Stimulated activated CD8-positive, alpha-beta memory T cell treated with anti-CD3 and anti-CD28 coated beads, Interleukin-4, amount 100 ng/mL, for 24 hours (primary cell): ENCODE results near the gene ZNF385C.
"Not testable (repeated sequence)": the region's sequence is repeated elsewhere in the genome, so short reads cannot be mapped to it uniquely, and the experiment has no call there.

Source experiments
- DNase-seq: peaks from one replicate; pipeline ENCODE4 v3.0.0-alpha.2; 2020; ENCODE audit warnings: low read depth

Gene ZNF385C

DNA sequence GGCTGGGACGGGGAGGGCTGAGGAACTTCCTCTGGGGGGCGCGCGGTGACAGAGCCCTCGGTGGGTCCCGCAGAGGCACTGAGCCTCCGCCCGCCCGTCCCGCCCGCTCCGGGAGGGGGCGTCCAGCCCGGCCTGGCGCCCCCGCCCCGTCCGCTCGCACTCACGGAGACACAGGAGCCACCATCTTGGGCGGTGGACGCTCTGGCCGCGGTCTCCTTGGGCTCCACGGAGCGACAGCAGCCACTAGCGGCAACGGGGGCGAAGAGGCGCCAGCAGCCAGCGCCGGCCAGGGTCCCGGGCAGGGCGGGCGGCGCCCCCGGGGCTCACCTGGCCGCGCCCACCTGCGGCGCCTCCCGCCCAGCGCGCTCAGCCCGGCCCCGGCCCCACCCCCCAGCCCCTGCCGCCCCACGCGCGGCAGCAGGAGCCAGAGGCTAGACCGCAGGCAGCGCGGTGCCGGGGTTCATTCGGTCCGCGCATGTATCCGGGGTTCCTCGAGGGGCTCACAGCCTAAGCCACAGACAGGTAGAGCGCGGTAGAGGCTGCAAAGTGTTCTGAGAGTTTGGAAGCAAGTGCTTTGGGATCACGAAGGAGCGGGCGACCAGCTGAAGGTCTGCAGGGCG lies 47.8 kb downstream of the ZNF385C start, which contains the start of gene C17orf113:
TSS of gene C17orf113 (minus strand) at position 209 of the 620 bp plus-strand sequence. CDS start 7,225 bp downstream, outside the sequence.
- DNase-seq: peak; percentile 22

DNA sequence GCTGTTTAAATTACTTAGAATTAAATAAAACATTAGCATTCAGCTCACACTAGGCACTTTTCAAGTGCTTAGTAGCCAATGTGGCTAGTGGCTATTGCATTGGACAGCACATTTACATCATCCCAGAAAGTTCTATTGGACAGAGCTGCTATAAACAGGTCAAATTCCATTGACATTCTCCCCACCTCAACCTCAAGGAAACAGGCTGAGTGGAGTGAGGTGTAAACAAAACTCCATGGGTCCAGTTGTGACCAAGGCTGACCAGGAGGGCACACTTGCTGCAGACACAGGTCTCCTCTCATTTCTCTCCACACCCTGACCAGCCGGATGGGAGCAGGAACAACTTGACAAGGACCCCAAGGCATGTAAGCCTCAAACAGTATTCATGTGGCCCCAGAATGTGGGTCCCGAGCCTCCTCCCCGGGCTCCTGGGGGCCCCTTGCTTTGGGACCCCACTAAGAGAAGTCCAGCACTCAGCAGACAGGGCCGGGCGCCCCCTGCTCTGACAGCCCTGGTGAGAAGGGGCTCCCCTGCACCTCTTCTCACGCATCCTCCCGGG lies 48.4 kb downstream of the ZNF385C start:
- no peak for DNase-seq

GRCh38 chr17:42047343-42047742 lies 50.9 kb downstream of the ZNF385C start:
- DNase-seq: no peak

GRCh38 chr17:42045719-42046118 lies 52.6 kb downstream of the ZNF385C start:
- DNase-seq: no peak

GRCh38 chr17:42042598-42043319 lies 55.5 kb downstream of the ZNF385C start:
- no peak for DNase-seq

- no peak for DNase-seq
These were observed 56.7 kb downstream of the ZNF385C start for GRCh38 chr17:42041619-42042018.

- no peak for DNase-seq
These were observed 57.5 kb downstream of the ZNF385C start for GRCh38 chr17:42040818-42041217.

GRCh38 chr17:42039794-42040763 lies 58.2 kb downstream of the ZNF385C start:
- DNase-seq: no peak

- DNase-seq: no peak
These were observed 59.9 kb downstream of the ZNF385C start for GRCh38 chr17:42038221-42038973.

DNA sequence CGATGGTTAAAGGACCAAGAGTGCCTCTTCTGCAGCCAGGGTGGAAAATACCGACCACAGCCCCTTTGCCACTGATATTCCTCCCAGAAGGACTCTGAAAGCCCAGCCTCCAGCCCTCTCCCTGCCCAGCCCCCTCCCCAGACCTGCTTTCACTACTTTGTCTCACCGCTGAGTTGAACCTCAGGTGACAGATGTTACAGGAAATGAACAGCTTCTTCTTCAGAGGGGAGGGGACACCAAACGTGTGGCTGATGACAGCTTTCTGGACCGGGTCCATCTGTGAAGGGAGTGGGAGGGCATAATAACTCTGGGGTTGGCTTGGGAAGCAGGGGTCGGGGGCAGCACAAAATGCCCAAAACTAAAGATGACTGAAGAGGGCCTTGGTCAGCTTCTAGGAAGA lies 64.2 kb downstream of the ZNF385C start:
- DNase-seq: no peak

DNA sequence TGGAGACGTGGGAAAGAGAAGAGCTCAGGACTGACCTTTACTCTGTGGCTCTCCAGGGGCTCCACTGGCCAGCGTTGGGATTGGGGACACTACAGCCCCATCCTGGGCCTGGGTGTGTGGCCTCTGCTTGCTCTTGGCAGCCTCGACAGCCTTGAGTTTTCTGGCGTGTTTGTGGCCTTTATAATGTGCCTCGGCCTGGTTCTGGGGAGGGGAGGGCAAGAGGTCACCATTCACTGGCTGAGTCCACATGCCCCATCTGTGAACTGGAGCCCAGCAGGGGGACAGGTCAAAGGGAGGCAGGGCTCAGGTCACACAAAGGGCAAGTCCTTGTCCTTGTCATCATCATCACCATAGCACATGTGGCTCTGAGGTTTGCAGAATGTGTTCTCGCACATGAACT lies 66.7 kb downstream of the ZNF385C start:
- DNase-seq: no peak

DNA sequence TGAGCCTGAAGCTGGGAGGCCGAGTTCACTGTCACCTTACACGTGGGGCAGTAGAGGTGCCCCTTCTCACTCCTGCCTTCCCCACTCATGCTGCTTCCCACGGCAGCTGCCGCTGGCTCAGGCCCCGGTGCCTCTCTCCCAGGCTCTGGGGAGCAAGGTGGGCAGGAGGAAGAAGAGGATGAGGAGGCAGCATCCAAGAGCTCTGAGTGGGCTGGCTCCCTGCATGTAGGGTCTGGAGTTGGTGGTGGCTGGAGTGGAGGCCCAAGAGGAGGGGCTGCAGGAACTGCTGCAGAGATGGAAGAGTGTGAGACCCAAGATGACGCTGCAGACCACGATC lies 69.5 kb downstream of the ZNF385C start:
- no peak for DNase-seq

- DNase-seq: no peak
These were observed 70.1 kb downstream of the ZNF385C start for GRCh38 chr17:42027961-42028790.

- no peak for DNase-seq
These were observed 70.7 kb downstream of the ZNF385C start for GRCh38 chr17:42027590-42027889.

DNA sequence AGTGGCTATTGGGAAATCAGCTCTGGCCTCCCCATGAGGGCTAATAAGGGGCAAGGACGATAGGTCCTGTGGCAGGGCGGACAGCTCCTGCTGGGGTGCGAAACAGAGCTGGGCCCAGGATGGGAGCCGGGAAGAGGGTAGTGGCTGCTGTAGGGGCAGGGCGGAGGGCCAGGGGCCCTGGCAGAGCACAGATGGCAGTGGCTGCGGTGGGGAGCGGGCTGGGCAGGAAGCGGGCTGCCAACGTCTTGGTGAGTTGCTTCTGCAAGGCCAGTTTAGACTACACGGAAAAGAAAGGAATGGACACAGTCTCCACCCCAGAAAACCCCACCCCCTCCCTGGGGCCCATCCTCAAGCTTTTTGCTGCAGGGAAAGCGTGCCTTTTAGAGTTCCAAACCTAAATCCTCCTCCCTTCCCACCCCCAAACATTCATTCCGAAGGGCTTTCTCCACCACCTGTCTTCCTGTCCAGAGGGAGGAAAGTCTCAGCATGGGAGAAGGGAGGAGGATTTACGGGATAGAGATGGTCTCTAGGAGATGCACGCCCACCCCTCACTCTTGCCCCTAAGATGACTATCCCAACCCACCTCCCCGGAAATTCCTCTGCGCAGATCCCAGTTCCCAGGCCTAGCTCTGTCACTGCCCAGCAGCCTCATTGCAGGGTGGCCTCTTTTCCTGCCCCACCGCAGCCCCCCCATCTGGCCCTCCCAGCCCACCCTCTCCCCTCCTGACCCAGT lies 71.2 kb downstream of the ZNF385C start:
- no peak for DNase-seq

- DNase-seq: no peak
These were observed 72.3 kb downstream of the ZNF385C start for GRCh38 chr17:42025936-42026335.

GRCh38 chr17:42025191-42025579 lies 73.1 kb downstream of the ZNF385C start:
- no peak for DNase-seq

GRCh38 chr17:42023524-42024349 lies 74.5 kb downstream of the ZNF385C start:
- no peak for DNase-seq

DNA sequence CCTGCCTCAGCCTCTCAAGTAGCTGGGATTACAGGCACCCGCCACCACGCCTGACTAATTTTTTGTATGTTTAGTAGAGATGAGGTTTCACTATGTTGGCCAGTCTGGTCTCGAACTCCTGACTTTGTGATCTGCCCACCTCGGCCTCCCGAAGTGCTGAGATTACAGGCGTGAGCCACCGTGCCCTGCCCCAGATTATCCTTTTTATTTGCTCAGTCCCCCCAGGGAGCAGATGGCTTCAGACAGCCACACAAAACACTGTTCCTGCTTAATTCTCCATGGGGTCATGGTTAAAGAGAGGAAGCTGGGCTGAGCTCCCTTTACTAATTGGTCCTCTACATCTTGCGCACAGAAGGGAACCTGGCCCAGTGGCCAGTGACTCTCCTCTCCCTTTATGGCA lies 77.4 kb downstream of the ZNF385C start:
- DNase-seq: not testable (repeated sequence)
